IMR-90 (cell line): ENCODE measurements around the gene NEK8. TPM values are rescaled to one million over a fixed set of nuclear protein-coding genes. Genes with fewer than 3 reads are reported as not detected.

Experiments
- ATAC-seq: fragments of 200-7000 bp; cut with Tn5 transposase; 2 replicates; pipeline ENCODE4 v1.9.1; 2020; ENCODE audit warnings: low read depth, mild to moderate bottlenecking, moderate library complexity
- BruUV-seq: library from RNA; stranded (reverse); fragments of 400-500 nt; replicated peaks from 2 replicates; lab custom pipeline; 2021; lab: Mats Ljungman, UMichigan
- CTCF ChIA-PET: fragments of 300-600 bp; formaldehyde crosslinking; extraction: SDS; loops from one replicate; lab custom pipeline; 2021; ENCODE audit warnings: antibody characterized with exemption; lab: Yijun Ruan, JAX
- POLR2A ChIA-PET: fragments of 300-600 bp; sonication (Branson Sonifier 250); formaldehyde crosslinking; loops from one replicate; lab custom pipeline; 2022; ENCODE audit warnings: antibody characterized with exemption; ENCODE audit not compliant: unreplicated experiment; lab: Charles Lee
- DNase-seq: peaks from one replicate; pipeline ENCODE4 v3.0.0; 2013
- H2AFZ ChIP-seq: replicated peaks from 2 replicates; pipeline ENCODE3; 2013; ENCODE audit warnings: low read length, mild to moderate bottlenecking; ENCODE audit not compliant: poor library complexity
- H2AK5ac ChIP-seq: 2 replicates; pipeline ENCODE4 v1.6.1; 2013; ENCODE audit warnings: low read depth, low read length, inconsistent platforms
- H2AK9ac ChIP-seq: replicated peaks from 2 replicates; pipeline ENCODE3; 2013; ENCODE audit warnings: mild to moderate bottlenecking, low read depth, low read length, moderate library complexity; ENCODE audit not compliant: poor library complexity
- H2BK120ac ChIP-seq: 2 replicates; pipeline ENCODE4 v1.6.1; 2013; ENCODE audit warnings: low read depth, low read length, inconsistent platforms
- H2BK15ac ChIP-seq: 3 replicates; pipeline ENCODE4 v1.6.1; 2013; ENCODE audit warnings: low read depth, low read length, inconsistent platforms
- H2BK20ac ChIP-seq: 2 replicates; pipeline ENCODE4 v1.6.1; 2013; ENCODE audit warnings: low read depth, mild to moderate bottlenecking, inconsistent platforms, low read length, moderate library complexity
- H2BK5ac ChIP-seq: 2 replicates; pipeline ENCODE4 v1.6.1; 2013; ENCODE audit warnings: mild to moderate bottlenecking, low read depth, low read length, inconsistent platforms; ENCODE audit not compliant: poor library complexity, severe bottlenecking
- H3K14ac ChIP-seq: replicated peaks from 2 replicates; pipeline ENCODE4 v1.6.1; 2013; ENCODE audit warnings: low read depth, low read length, inconsistent platforms
- H3K18ac ChIP-seq: 2 replicates; pipeline ENCODE4 v1.6.1; 2013; ENCODE audit warnings: low read depth, low read length, control low read depth
- H3K23ac ChIP-seq: 2 replicates; pipeline ENCODE4 v1.6.1; 2013; ENCODE audit warnings: low read depth, low read length, inconsistent platforms
- H3K27ac ChIP-seq: 2 replicates; pipeline ENCODE4 v1.5.1; 2013; ENCODE audit warnings: mild to moderate bottlenecking, control low read depth, low read length; ENCODE audit not compliant: insufficient read depth
- H3K27me3 ChIP-seq: 2 replicates; pipeline ENCODE4 v1.6.1; 2013; ENCODE audit warnings: low read length; ENCODE audit not compliant: control insufficient read depth, insufficient read depth
- H3K36me3 ChIP-seq: 2 replicates; pipeline ENCODE4 v1.6.1; 2013; ENCODE audit warnings: low read length, mixed read lengths; ENCODE audit not compliant: control insufficient read depth, insufficient read depth
- H3K4ac ChIP-seq: 2 replicates; pipeline ENCODE4 v1.6.1; 2013; ENCODE audit warnings: low read depth, low read length, inconsistent platforms
- H3K4me1 ChIP-seq: 2 replicates; pipeline ENCODE4 v1.6.1; 2013; ENCODE audit warnings: low read length, mixed read lengths; ENCODE audit not compliant: control insufficient read depth, insufficient read depth
- H3K4me2 ChIP-seq: 2 replicates; pipeline ENCODE4 v1.6.1; 2013; ENCODE audit warnings: low read depth, mild to moderate bottlenecking, control low read depth, low read length, moderate library complexity
- H3K4me3 ChIP-seq: 2 replicates; pipeline ENCODE4 v1.5.1; 2013; ENCODE audit warnings: low read depth, mild to moderate bottlenecking, control low read depth, low read length, moderate library complexity; ENCODE audit not compliant: insufficient read depth
- H3K56ac ChIP-seq: 2 replicates; pipeline ENCODE4 v1.6.1; 2013; ENCODE audit warnings: low read length, inconsistent platforms; ENCODE audit not compliant: insufficient read depth; ENCODE audit errors: extremely low read depth
- H3K79me1 ChIP-seq, 2 experiments: 2 replicates each; pipeline ENCODE4 v1.6.1; 2013; ENCODE audit warnings: low read length in 2 of 2, inconsistent platforms in 1 of 2, low read depth in 1 of 2
- H3K9ac ChIP-seq: 2 replicates; pipeline ENCODE4 v1.6.1; 2013; ENCODE audit warnings: low read depth, low read length, control low read depth
- H3K9me1 ChIP-seq: 2 replicates; pipeline ENCODE4 v1.6.1; 2013; ENCODE audit warnings: low read length, inconsistent platforms; ENCODE audit not compliant: insufficient read depth
- H3K9me3 ChIP-seq: 2 replicates; pipeline ENCODE4 v1.6.1; 2013; ENCODE audit warnings: low read length; ENCODE audit not compliant: control insufficient read depth, insufficient read depth
- H4K20me1 ChIP-seq: 2 replicates; pipeline ENCODE4 v1.6.1; 2013; ENCODE audit warnings: low read length, inconsistent platforms; ENCODE audit not compliant: insufficient read depth
- H4K5ac ChIP-seq: 2 replicates; pipeline ENCODE4 v1.6.1; 2013; ENCODE audit warnings: mild to moderate bottlenecking, low read depth, low read length, control low read depth
- H4K8ac ChIP-seq, 2 experiments: 2 replicates each; pipeline ENCODE4 v1.6.1; 2013; ENCODE audit warnings: low read depth in 2 of 2, low read length in 2 of 2, control low read depth in 1 of 2, inconsistent platforms in 1 of 2
- H4K91ac ChIP-seq: 2 replicates; pipeline ENCODE4 v1.6.1; 2013; ENCODE audit warnings: low read depth, low read length, inconsistent platforms; ENCODE audit not compliant: insufficient read depth
- BHLHE40 ChIP-seq: fragments of 150-350 bp; IDR thresholded peaks from 2 replicates; pipeline ENCODE4 v1.6.1; 2016; ENCODE audit warnings: mild to moderate bottlenecking, low read depth, low read length
- CEBPB ChIP-seq: IDR thresholded peaks from 2 replicates; pipeline ENCODE4 v1.6.1; 2012; ENCODE audit warnings: low read depth, low read length, improper control_type of control experiment
- CHD1 ChIP-seq: IDR thresholded peaks from 2 replicates; pipeline ENCODE4 v1.6.1; 2012; ENCODE audit warnings: low read depth, low read length, improper control_type of control experiment
- FOS ChIP-seq: fragments of 150-350 bp; IDR thresholded peaks from 2 replicates; pipeline ENCODE4 v1.6.1; 2016; ENCODE audit warnings: low read depth, low read length
- MAFK ChIP-seq: IDR thresholded peaks from 2 replicates; pipeline ENCODE4 v1.6.1; 2012; ENCODE audit warnings: low read depth, low read length, improper control_type of control experiment
- MAZ ChIP-seq: IDR thresholded peaks from 2 replicates; pipeline ENCODE4 v1.6.1; 2012; ENCODE audit warnings: low read depth, mild to moderate bottlenecking, low read length, improper control_type of control experiment, moderate library complexity, borderline replicate concordance
- MXI1 ChIP-seq: IDR thresholded peaks from 2 replicates; pipeline ENCODE4 v1.6.1; 2012; ENCODE audit warnings: low read depth, mild to moderate bottlenecking, low read length, moderate library complexity, borderline replicate concordance
- NFE2L2 ChIP-seq: fragments of 150-350 bp; IDR thresholded peaks from 2 replicates; pipeline ENCODE4 v1.6.1; 2016; ENCODE audit warnings: low read depth, mild to moderate bottlenecking, low read length
- POLR2A ChIP-seq: IDR thresholded peaks from 2 replicates; pipeline ENCODE4 v1.6.1; 2012; ENCODE audit warnings: mild to moderate bottlenecking, low read depth, low read length
- RAD21 ChIP-seq: IDR thresholded peaks from 2 replicates; pipeline ENCODE4 v1.6.1; 2012; ENCODE audit warnings: low read length, improper control_type of control experiment
- RCOR1 ChIP-seq: IDR thresholded peaks from 2 replicates; pipeline ENCODE4 v1.6.1; 2012; ENCODE audit warnings: mild to moderate bottlenecking, low read length, improper control_type of control experiment; ENCODE audit not compliant: insufficient replicate concordance
- RFX5 ChIP-seq: IDR thresholded peaks from 2 replicates; pipeline ENCODE4 v1.8.0; 2012; ENCODE audit warnings: low read depth, mild to moderate bottlenecking, low read length, moderate library complexity
- SMC3 ChIP-seq: fragments of 150-350 bp; IDR thresholded peaks from 2 replicates; pipeline ENCODE4 v1.6.1; 2016; ENCODE audit warnings: low read depth, mild to moderate bottlenecking, antibody characterized with exemption, low read length, moderate library complexity
- WGBS, 2 experiments: methylation state at CpG; one replicate each; pipeline versions ENCODE4 v1.1.5 to v1.1.7; 2013; ENCODE audit warnings: missing lambda C conversion rate in 2 of 2; ENCODE audit not compliant: insufficient read length in 1 of 2; ENCODE audit errors: extremely low coverage in 2 of 2; 5-methylcytosine and 5-hydroxymethylcytosine counted together
- dilution Hi-C: fragments of 300-500 bp; cut with HindIII; formaldehyde crosslinking; loops from one replicate; pipeline ENCODE4 v1.14.3; 2018; ENCODE audit warnings: low sequenced_read_pairs; ENCODE audit not compliant: unreplicated experiment
- in situ Hi-C: fragments of 300-500 bp; cut with MboI; formaldehyde crosslinking; loops from 3 replicates; pipeline ENCODE4 v1.14.3; 2019; ENCODE audit warnings: low sequenced_read_pairs, inconsistent platforms, mixed read lengths
- intact Hi-C: fragments of 100-400 bp; cut with micrococcal nuclease; formaldehyde crosslinking; loops from 2 replicates; pipeline ENCODE4 v1.10.0; 2022
- polyA plus RNA-seq, 3 experiments: library from polyadenylated mRNA; depleted of rRNA; stranded (reverse); fragments of >200 nt; gene quantifications; 2 replicates each; pipeline ENCODE4 v1.2.3, GENCODE V29; 2012; ENCODE audit warnings: low replicate concordance in 1 of 3
- total RNA-seq: library from RNA; depleted of rRNA; stranded (reverse); fragments of >200 nt; gene quantifications from 2 replicates; pipeline ENCODE4 v1.2.3, GENCODE V29; 2012
- TF ChIP-seq, protein P1 (sequence below): fragments of 150-350 bp; IDR thresholded peaks from 2 replicates; pipeline ENCODE4 v1.6.1; 2017; ENCODE audit warnings: mild to moderate bottlenecking, antibody characterized with exemption, low read length, low read depth
- TF ChIP-seq, protein P2 (sequence below): conservative IDR thresholded peaks from 2 replicates; pipeline ENCODE4 v1.5.1; 2012; ENCODE audit warnings: mild to moderate bottlenecking, low read depth, low read length, improper control_type of control experiment
- TF ChIP-seq, protein P3 (sequence below): fragments of 150-350 bp; IDR thresholded peaks from 2 replicates; pipeline ENCODE4 v1.6.1; 2016; ENCODE audit warnings: low read depth, mild to moderate bottlenecking, low read length, moderate library complexity, borderline replicate concordance

NEK8 gene
- total and polyA plus RNA-seq, 2 of the 4 experiments (the other 2 are of a cell fraction) = 4.6 to 5.2 TPM

DNA sequence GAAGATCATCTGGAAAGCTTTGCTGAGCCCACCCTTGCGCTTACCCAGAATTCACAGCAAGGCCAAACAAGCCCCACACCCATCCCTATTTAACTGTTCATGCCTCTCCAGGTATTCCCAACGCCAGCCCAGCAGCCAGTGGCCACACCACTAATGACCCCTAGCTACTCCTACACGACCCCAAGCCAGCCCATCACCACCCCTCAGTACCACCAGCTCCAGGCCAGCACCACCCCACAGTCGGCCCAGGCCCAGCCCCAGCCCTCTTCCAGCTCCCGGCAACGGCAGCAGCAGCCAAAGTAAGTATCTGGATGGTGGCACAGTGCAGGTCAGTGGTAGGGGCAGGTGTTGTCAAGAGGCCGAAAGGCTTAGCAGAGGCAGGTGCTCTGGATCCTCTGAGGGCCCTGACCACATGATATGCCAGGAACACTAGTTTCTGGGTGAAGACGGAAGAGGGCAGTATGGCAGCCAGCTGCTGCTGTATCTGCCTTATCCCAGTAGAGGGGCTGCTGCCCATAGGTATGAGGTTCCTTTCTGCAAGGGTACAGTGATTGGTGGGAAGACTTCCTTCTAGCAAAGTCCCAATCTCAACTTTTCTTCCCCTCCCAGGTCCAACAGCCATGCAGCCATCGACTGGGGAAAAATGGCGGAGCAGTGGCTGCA is 27.6 kb upstream of the NEK8 start:
- intact Hi-C loops (no loop called here), dilution Hi-C loops (no loop called here), in situ Hi-C loops (no loop called here)
- Histone ChIP-seq H3K79me1 (peaks cover 3 to 6% of the 10 kb centered on the region in 2 experiments; a peak in 2 of 4 replicates), H4K91ac (no peak overlapping the region), H2AK5ac (no peak overlapping the region), H3K9ac (no peak overlapping the region), H2BK5ac (no peak overlapping the region), H3K27me3 (no peaks in the 10 kb centered on the region), H3K27ac (no peak overlapping the region), H3K4ac (no peak overlapping the region), H2BK120ac (no peak overlapping the region), H2AK9ac (no peak overlapping the region), H3K36me3 (peaks cover 89% of the 10 kb centered on the region), H4K5ac (no peak overlapping the region), H4K8ac (no peak overlapping the region), H3K9me3 (no peaks in the 10 kb centered on the region), H2AFZ (no peak overlapping the region), H3K9me1 (peaks cover 4% of the 10 kb centered on the region; the same call in 1 of the 2 replicates), H3K14ac (no peak overlapping the region), H3K4me2 (no peak overlapping the region), H4K20me1 (peaks cover 3% of the 10 kb centered on the region), H3K4me3 (no peak overlapping the region), H3K23ac (no peak overlapping the region), H3K18ac (no peak overlapping the region), H2BK20ac (no peak overlapping the region), H2BK15ac (no peak overlapping the region), H3K4me1 (no peaks in the 10 kb centered on the region), H3K56ac (no peak overlapping the region)
- WGBS, 2 experiments = 100% methylated on average over 2 of the region's 10 CpGs; no CpG with 5 or more reads in 1 of the 2 experiments
- ChIA-PET CTCF (no interaction called here), POLR2A (interaction anchor here (0.5 kb wide), 1 partner anchor 10 kb away, joined by 3 read pairs; the partner anchor contains the start of gene PROCA1)
- BruUV-seq = no TSS peak
- DNase-seq = no peak
- TF ChIP-seq RCOR1 (no peak), BHLHE40 (no peak), POLR2A (no peak), NFE2L2 (no peak), MAFK (no peak), MAZ (no peak), RFX5 (no peak), FOS (no peak), RAD21 (no peak), MXI1 (no peak), SMC3 (no peak), CHD1 (no peak), CEBPB (no peak)
- TF ChIP-seq, protein P1, sequence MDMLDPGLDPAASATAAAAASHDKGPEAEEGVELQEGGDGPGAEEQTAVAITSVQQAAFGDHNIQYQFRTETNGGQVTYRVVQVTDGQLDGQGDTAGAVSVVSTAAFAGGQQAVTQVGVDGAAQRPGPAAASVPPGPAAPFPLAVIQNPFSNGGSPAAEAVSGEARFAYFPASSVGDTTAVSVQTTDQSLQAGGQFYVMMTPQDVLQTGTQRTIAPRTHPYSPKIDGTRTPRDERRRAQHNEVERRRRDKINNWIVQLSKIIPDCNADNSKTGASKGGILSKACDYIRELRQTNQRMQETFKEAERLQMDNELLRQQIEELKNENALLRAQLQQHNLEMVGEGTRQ = no peak
- TF ChIP-seq, protein P2, sequence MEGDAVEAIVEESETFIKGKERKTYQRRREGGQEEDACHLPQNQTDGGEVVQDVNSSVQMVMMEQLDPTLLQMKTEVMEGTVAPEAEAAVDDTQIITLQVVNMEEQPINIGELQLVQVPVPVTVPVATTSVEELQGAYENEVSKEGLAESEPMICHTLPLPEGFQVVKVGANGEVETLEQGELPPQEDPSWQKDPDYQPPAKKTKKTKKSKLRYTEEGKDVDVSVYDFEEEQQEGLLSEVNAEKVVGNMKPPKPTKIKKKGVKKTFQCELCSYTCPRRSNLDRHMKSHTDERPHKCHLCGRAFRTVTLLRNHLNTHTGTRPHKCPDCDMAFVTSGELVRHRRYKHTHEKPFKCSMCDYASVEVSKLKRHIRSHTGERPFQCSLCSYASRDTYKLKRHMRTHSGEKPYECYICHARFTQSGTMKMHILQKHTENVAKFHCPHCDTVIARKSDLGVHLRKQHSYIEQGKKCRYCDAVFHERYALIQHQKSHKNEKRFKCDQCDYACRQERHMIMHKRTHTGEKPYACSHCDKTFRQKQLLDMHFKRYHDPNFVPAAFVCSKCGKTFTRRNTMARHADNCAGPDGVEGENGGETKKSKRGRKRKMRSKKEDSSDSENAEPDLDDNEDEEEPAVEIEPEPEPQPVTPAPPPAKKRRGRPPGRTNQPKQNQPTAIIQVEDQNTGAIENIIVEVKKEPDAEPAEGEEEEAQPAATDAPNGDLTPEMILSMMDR = no peak
- TF ChIP-seq, protein P3, sequence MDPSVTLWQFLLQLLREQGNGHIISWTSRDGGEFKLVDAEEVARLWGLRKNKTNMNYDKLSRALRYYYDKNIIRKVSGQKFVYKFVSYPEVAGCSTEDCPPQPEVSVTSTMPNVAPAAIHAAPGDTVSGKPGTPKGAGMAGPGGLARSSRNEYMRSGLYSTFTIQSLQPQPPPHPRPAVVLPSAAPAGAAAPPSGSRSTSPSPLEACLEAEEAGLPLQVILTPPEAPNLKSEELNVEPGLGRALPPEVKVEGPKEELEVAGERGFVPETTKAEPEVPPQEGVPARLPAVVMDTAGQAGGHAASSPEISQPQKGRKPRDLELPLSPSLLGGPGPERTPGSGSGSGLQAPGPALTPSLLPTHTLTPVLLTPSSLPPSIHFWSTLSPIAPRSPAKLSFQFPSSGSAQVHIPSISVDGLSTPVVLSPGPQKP = no peak
- ATAC-seq = no peak
